ENCODE data around the gene SLC7A5. TPM values are rescaled to one million over a fixed set of nuclear protein-coding genes. Genes with fewer than 3 reads are reported as not detected.

The SLC7A5 gene
- total RNA-seq, 4 donors from 2014 or later: 3.3 to 17.7 (median 4.3) TPM

- intact Hi-C loops (cut with DNase I): no loop called here
- TF ChIP-seq CTCF (IDR thresholded peaks at IDR 0.05) (no peak), EP300 (IDR thresholded peaks at IDR 0.05) (no peak), POLR2A (IDR thresholded peaks at IDR 0.05; ENCODE audit: low read depth) (no peak), POLR2AphosphoS5 (IDR thresholded peaks at IDR 0.05) (no peak)
- peaks cover 7 to 15% (median 13%) of the 10 kb centered on the region in 4 donors for H3K4me1 ChIP-seq
- peaks cover 9 to 78% (median 44%) of the 10 kb centered on the region in 4 donors for H3K36me3 ChIP-seq
- H3K27ac ChIP-seq (replicated peaks in 1 of 4): peak overlapping the region in 3 of 4 donors; percentile 27 to 61 (median 60)
- no peak for DNase-seq (ENCODE audit: extremely low spot score)
- no peaks in the 10 kb centered on the region for H3K27me3 ChIP-seq
- 82% methylated on average over 16 of the region's 23 CpGs for WGBS
- H3K4me3 ChIP-seq: no peak overlapping the region
- H3K9me3 ChIP-seq: no peaks in the 10 kb centered on the region
Measured at GRCh38 chr16:87834005-87834667, 35.2 kb downstream of the SLC7A5 start.

DNA sequence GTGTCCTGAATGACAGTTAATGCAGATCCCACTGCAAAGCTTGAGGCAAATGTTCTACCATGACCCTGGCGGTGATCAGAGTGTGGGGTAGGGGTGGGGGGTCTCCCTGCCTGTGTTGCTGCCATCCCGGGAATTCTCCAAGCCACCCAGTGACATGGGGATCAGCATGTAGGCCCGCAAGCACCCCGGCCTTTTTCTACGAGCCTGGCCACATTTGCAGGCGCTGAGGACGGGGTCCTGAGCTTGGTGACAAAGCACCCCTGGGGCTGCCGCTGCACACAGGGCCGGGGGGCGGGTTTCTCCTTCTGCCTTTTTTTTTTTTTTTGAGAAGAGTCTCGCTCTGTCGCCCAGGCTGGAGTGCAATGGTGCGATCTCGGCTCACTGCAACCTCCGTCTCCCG is 35.8 kb downstream of the SLC7A5 start:
- no peaks in the 10 kb centered on the region for H3K9me3 ChIP-seq
- DNase-seq (ENCODE audit: extremely low spot score): no peak
- no peaks in the 10 kb centered on the region for H3K27me3 ChIP-seq
- intact Hi-C loops (cut with DNase I): no loop called here
- H3K4me3 ChIP-seq: no peak overlapping the region
- TF ChIP-seq POLR2A (IDR thresholded peaks at IDR 0.05; ENCODE audit: low read depth) (no peak), EP300 (IDR thresholded peaks at IDR 0.05) (no peak), POLR2AphosphoS5 (IDR thresholded peaks at IDR 0.05) (no peak), CTCF (IDR thresholded peaks at IDR 0.05) (no peak)
- peaks cover 7 to 72% (median 40%) of the 10 kb centered on the region in 4 donors for H3K36me3 ChIP-seq
- WGBS: 96% methylated on average over 12 of the region's 16 CpGs
- H3K27ac ChIP-seq (replicated peaks in 1 of 4): no peak overlapping the region
- peaks cover 7 to 15% (median 13%) of the 10 kb centered on the region in 4 donors for H3K4me1 ChIP-seq

GRCh38 chr16:87832741-87833502 is 36.4 kb downstream of the SLC7A5 start:
- Histone ChIP-seq H3K27me3 (no peaks in the 10 kb centered on the region), H3K36me3 (peaks cover 6 to 66% (median 37%) of the 10 kb centered on the region in 4 donors), H3K4me1 (peaks cover 7 to 15% (median 13%) of the 10 kb centered on the region in 4 donors), H3K9me3 (no peaks in the 10 kb centered on the region), H3K4me3 (no peak overlapping the region), H3K27ac (replicated peaks in 1 of 4) (no peak overlapping the region)
- 96% methylated on average over 15 of the region's 34 CpGs for WGBS
- DNase-seq (ENCODE audit: extremely low spot score): no peak
- intact Hi-C loops (cut with DNase I): no loop called here
- TF ChIP-seq POLR2AphosphoS5 (IDR thresholded peaks at IDR 0.05) (no peak), POLR2A (IDR thresholded peaks at IDR 0.05; ENCODE audit: low read depth) (no peak), CTCF (IDR thresholded peaks at IDR 0.05) (no peak), EP300 (IDR thresholded peaks at IDR 0.05) (no peak)

- Histone ChIP-seq H3K27ac (replicated peaks in 1 of 4) (no peak overlapping the region), H3K4me1 (peaks cover 0 to 15% (median 13%) of the 10 kb centered on the region in 4 donors), H3K27me3 (peaks cover 0 to under 1% (median 0%) of the 10 kb centered on the region in 4 donors), H3K9me3 (no peaks in the 10 kb centered on the region), H3K36me3 (peaks cover 6 to 58% (median 33%) of the 10 kb centered on the region in 4 donors), H3K4me3 (no peak overlapping the region)
- WGBS: 63% methylated on average over 2 of the region's 6 CpGs
- intact Hi-C loops (cut with DNase I): no loop called here
- DNase-seq (ENCODE audit: extremely low spot score): no peak
- TF ChIP-seq POLR2AphosphoS5 (IDR thresholded peaks at IDR 0.05) (no peak), EP300 (IDR thresholded peaks at IDR 0.05) (no peak), POLR2A (IDR thresholded peaks at IDR 0.05; ENCODE audit: low read depth) (no peak), CTCF (IDR thresholded peaks at IDR 0.05) (no peak)
Measured at GRCh38 chr16:87832137-87832527, 37.2 kb downstream of the SLC7A5 start.

All from esophagus muscularis mucosa (tissue), 4 donors.